HG03460 (cell line): ENCODE results near the gene NR2C2.
"Not testable (repeated sequence)": the region's sequence is repeated elsewhere in the genome, so short reads cannot be mapped to it uniquely, and the experiment has no call there.

ENCODE experiments used
- ATAC-seq: cut with Tn5 transposase; IDR thresholded peaks from one replicate; pipeline ENCODE4 v1.9.1; 2021; ENCODE audit not compliant: unreplicated experiment

The NR2C2 gene

DNA sequence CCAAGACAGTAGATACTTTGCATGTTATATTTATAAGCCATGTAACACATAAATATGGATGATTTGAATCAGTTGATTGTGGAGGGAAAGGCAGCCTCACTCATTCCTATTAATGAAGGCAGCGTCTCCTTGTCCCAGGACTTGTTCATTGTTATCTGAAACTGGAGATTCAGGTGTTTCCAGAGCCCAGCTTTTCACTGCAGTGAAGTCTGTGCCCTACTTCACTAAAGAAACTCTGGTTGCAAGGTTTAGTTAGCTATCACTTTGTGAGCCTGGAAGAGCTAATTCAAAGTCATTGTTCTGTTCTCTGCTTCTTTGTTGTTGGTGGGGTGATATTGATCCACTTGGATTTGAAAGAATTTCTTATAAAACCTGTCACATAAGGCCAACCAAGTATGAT lies 9.8 kb downstream of the NR2C2 start:
- ATAC-seq = no peak

DNA sequence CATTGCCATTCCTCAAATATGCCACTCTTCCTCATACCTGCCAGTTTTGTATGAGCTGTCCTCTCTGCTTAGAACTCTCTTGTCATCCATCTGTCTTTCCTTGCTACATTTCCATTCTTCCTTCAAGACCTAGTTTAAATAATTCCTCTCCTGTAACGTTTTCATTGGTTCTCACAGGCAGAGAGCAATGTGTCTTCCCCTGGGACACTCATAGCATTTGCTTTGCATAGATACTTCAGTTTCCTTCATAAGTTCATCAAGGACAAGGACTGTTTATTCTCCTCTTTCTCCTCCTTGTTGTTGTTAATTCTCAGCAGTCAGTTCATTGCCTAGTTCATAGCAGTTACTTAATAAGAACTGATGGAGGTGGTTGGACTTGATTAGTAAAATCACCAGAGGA lies 10.5 kb downstream of the NR2C2 start:
- no peak for ATAC-seq

DNA sequence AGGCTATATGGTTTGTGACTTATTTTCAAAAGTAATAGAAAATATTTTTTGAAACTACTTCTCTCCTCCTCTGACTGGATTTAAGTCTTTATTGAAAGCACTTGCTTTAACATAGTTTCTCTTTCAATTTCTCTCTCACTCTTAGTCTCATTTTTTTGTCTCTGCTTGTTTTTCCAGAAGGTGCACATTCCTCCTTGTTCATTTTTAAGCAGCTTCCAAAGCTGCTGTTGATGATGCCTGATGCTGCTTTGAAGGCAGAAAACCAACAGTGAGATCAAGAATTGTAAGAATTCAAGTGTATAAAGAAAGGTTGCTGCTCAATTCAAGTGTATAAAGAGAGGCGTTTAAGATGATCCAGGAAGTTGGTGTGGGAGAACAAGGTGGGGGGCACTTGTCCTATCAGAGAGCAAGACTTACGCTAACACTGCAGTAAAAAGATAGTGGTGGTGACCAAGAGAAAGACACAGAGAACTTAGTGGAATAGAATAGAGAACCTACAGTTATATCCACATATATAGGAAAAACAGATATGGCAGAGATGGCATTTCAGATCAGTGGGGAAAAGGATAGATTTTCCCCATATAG lies 12.1 kb downstream of the NR2C2 start:
- peak; percentile 53 for ATAC-seq

DNA sequence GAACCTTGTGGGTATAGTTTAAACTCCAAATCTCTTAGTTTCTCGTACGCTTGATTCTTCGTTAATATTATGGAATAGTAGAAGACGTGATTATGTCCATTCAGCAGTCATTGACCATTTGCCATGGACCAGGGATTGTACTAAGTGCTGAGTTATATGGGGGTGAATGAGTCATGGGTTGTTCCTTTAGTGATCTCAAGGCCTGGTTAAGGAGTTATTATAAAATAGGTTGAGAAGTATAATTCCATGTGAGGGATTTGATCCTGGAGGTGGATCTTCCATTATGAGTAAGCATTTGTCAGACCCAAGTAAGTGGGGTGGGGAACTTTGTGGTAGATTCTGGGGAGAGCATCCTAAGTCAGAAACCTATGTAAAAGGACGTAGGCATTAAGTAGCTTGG lies 15.4 kb downstream of the NR2C2 start:
- no peak for ATAC-seq

DNA sequence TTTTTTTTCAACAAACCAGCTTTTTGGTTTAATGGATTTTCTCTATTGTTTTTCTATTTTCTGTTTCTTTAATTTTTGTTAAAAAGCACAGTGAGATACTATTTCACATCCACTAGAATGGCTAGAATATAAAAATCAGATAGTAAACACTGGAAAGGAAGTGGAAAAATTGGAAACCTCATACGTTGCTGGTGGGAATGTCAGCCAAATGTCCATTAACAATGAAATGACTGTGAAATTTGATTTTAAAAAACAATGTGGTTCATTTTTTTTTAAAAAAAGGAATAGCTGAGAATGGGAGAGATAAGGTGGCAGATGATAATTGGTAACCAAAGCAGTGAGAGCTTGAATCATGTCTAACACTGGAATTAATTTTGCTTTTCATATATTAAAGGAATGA lies 19.9 kb downstream of the NR2C2 start:
- no peak for ATAC-seq

DNA sequence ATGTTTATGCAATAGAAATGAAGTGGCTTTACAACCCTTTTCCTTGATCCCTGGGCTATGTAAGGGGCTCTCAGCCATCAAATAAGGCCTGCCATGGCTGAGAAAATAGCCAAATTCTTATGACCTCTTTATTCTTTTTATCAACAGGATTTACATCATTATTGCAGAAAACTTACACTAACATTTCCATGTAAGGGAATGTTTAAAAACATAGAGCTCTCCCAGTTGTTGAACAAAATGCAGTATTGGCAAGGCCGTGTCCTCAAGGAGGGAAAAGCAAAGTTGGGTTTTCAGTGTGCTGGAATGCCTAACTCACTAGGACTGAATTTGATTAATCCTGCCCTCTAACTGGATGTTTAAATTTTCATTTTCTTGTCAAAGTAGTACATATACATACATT lies 22.3 kb downstream of the NR2C2 start:
- ATAC-seq = no peak

DNA sequence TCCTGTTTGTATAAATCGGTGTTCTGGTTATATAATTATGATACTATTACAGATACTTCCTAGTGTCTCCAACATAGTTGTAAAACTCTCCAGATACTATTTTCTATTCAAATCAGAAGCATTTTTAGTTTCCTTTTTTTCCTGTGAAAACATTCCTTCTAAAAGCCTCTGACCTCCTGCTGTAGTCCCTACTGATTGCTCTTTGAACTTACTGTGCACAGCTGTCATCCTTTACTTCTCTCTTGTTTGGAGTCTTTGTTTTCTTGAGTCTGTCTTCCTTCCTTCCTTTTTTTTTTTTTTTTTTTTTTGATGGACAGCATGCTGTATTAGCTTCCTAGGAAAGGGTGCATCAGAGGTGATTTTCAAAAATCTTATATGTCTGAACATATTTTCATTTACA lies 28.9 kb downstream of the NR2C2 start:
- no peak for ATAC-seq

DNA sequence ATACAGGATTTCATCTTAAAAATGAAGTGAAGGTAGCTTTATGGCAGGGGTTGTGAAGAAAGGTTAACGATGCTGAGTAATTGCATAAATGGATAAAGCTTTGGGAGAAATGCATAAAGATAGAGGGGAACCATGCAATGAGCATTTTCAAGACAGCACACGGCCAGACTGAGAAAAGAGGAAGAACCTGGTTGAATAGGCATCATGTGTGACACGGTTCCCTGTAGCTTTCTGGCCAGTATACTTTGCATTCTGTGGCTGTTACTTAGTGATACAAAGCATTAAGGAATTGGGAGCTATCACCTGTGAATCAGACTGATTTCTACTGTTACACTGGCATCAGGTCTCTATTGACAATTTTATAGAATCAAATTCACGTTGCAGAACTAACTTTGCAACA lies 33.3 kb downstream of the NR2C2 start:
- no peak for ATAC-seq

DNA sequence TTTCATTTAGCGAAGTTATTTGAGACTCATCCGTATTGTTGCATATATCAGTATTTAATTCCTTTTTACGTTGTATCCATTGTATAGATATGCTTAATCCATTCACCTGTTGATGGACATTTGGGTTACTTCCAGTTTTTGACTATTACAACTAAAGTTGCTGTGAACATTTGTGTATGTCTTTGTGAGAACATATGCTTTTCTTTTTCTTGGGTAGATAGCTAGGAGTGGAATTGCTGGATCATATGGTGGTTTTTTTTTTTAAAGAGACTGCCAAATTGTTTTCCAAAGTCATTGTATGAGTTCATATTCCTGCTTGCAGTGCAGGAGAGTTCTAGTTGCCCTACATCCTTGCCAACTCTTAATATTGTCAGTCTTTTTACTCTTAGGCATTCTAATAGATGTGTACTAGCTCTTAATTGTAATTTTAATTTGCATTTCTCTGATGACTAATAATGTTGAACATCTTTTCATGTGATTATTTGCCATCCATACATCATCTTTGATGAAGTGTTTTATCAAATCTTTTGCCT lies 37.3 kb downstream of the NR2C2 start:
- no peak for ATAC-seq

DNA sequence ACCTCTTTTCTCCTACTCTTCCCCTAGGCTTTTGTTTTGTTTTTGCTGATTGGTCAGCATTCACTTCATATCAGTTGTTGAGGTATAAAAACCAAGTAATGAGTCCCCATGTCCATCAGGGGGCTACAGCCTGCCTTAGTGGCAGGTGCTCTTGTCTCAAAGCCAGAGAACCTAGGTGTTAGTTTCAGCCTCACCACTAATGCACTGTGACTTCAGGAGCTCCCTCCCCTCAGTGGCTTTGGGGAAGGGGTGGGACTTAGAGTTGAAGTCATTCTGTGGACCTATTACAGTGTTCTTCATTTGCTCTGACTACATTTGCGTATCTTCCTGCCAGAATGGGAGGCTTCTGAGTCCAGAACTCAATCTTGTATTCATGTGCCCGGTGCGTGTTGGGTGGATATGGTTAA lies 41.6 kb downstream of the NR2C2 start:
- ATAC-seq = peak; percentile 99

DNA sequence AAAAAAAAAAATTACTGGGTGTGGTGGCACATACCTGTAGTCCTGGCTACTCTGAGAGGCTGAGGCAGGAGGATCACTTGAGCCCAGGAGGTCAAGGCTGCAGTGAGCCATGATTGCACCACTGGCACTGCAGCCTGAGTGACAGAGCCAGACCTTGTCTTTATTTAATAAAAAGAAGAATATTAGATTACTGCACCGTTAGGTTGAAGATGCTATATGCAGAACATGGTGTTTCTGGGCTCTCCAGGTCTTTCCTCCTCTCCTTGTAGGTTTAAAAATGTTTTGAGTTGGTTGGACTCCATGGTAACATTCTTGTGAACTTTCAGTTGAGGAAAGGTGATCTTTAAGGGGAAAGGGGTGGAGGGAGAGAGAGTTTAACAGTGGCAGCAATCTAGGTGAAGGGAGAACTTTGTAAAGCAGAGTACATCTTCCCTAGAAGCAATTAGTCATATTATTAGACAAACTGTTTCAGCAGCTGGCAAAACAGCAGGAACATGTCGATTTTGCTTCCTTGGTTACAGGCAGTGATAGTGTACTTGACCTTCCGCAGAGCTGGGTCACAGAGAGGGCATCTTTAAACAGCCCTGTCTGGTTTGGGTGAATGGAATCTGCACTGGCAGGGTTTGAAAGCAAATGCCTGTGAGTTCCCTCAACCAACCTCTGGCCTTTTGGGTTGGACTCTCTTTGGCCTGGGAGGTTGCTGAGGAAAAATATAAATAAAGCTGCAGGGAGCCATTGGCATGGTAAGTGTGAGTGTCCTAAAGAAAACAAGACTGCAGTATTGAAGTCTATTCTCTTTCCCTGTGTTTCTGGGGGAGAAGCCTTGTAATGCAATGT lies 42.8 kb downstream of the NR2C2 start:
- no peak for ATAC-seq

DNA sequence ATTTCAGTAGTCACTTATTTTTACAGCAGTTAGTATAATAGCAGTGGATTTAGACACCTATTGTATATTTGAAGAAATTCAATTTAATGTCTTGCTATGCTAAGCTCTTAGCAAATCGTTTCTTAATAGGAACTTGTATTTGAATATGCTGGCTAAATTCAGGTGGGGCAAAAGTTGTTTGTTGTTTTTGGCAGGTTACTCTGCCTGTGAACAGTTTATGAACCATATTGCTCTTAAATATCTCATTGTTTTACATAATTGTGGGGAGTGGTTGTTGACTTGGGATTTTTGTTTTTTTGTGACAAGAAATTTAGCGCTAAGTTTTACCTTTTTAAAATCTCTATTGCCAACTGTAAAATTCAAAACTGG lies 43.4 kb downstream of the NR2C2 start:
- no peak for ATAC-seq

DNA sequence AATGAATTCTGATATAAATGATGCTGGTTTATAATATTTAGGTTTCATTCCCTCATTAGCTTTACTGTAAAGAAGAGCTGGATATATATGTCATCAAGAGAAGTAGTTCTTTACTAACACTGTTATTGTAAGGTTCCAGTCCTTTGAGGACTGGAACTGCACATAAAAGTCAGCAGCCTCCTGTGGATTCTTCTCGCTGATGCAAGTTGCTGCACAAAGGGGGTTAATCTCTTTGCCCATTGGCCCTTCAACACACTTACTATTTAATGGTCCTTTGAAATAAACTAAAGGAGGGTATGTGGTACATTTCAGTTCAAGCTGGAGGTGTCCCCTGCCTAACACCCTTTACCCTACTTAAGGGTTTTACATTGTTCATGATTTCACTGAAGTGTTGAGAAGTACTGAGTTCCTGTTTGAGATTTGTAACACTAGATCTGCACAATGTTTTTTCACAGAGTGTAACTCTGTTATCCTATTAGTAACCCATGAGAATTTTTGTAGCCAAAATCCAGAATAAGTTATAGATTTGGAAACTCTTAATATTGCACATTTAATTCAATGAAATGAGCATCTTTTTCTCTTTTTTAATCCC lies 43.9 kb downstream of the NR2C2 start:
- ATAC-seq = no peak

DNA sequence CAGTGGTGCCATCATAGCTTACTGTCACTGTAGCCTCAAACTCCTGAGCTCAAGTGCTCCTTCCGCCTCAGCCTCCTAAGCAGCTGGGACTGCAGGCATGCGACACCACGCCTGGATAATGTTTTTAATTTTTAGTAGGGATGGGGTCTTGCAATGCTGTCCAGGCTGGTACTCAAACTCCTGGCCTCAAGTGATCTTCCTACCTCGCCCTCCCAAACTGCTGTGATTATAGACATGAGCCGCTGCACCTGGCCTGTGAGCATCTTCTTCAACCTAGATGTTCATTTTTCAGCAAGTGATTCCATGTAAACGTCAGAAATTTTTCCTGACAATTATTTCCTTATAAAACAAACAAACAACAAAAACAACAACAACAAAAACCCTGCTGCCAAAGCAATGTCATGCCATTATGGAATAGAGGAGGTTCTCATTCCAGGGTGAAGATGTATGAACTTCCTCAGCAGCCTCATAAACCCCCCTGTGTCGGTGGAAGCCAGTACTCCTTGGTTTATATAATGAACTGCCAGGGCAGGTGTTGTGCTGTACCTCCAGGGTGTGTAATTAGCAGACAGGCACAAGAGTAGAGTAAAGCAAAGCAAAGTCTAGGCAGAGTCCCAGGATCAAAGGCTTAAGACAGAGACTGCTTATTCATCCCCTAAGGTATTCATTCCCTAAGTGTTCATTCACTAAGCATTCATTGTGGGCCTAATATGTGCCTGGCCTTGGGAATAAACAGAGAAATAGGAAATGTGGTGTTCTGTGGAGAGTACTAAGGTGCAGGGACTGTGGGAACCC lies 44.6 kb downstream of the NR2C2 start:
- no peak for ATAC-seq

DNA sequence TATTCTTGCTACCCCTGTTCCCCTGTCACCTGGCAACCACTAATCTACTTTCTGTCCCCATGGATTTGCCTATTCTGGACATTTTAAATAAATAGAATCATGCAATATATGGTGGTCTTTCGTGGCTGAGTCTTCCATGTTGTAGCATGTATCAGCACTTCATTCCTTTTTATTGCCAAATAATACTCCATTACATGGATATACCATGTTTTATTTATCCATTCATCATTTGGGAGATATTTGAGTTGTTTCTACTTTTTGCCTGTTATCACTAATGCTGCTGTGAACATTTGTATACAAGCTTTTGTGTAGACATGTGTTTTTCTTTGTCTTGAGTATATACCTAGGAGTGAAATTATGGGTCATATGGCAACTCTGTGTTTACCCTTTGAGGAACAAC lies 50.6 kb downstream of the NR2C2 start:
- no peak for ATAC-seq

DNA sequence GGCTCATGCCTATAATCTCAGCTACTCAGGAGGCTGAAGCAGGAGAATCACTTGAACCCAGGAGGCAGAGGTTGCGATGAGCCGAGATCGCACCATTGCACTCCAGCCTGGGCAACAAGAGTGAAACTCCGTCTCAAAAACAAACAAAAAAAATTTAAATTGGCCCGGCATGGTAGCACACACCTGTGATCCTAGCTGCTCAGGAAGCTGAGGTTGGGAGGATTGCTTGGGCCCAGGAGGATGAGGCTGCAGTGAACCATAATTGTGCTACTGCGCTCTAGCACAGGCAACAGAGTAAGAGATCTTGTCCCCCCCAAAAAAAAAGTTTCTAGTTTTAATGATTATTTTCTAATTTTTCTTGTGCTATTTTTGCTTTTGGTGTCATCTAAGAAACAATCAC lies 51.8 kb downstream of the NR2C2 start:
- not testable (repeated sequence) for ATAC-seq

DNA sequence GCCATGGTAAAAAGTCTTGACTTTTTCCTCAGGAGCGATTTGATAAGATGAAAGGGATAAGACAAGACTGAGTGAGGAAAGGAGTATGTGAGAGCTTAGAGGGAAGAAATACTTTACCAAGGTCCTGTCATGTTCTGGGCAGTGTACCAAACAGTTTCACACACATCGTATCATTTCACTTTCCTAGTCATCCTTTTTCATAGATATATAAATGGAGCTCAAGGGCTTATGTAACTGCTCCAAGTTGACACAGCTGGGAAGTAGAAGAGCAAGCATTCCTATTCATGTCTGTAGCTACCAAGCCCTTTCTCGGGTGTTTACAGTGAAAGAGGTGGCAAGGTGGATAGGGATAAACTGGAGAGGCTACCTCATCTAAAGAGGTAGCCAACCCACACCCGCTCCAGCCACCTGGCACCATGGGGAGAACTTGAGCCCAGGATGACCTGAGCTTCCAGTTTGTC lies 60.3 kb downstream of the NR2C2 start:
- ATAC-seq = no peak

DNA sequence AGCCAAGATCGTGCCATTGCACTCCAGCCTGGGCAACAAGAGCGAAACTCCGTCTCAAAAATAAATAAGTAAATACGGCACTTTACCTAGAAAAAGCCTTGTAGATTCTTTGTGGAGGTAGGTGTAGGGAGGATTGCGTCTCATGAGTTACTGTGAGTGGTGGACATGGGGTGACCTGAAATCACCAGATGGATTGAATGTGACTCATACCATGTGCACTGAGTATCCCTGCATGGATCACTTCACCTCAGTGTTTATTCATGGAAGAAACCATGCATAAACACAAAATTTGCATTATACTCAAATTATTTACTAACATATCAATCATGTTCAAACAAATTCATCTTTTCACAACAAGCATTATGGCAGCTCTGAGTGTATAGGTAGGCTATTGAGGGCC lies 61.8 kb downstream of the NR2C2 start:
- ATAC-seq = no peak

DNA sequence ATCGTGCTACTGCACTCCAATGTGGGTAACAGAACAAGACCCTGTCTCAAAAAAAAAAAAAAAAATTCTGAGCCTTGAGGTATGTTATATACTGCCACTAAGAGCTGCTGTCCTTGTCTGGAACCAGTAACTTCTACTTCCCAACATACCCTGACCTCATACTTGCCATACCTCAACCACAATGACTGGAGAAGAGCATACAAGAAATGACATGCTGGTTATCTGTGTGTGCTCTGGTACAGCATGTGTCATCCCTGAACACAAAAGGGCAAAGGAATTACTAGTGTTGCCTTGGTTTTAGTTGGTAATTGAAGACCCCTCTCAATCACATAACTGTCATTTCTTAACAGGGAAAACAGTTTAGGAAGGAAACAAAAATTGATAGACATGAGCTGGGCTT lies 63.3 kb downstream of the NR2C2 start:
- no peak for ATAC-seq

DNA sequence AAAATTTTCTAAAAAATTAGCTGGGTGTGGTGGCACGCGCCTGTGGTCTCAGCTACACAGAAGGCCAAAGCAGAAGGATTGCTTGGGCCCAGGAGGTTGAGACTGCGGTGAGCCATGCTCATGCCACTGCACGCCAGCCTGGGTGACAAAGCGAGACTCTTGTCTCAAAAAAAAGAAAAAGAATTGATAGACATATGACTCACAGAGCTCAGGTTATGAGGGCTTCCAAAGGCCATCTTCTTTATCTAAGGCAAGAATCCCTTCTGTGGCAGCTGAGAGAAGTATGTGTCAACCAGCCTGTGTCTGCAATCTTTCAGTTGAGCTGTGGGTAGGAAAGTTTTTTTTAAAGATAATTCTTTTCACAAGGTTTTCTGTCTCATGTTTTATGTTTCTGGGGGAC lies 63.8 kb downstream of the NR2C2 start:
- ATAC-seq = no peak

DNA sequence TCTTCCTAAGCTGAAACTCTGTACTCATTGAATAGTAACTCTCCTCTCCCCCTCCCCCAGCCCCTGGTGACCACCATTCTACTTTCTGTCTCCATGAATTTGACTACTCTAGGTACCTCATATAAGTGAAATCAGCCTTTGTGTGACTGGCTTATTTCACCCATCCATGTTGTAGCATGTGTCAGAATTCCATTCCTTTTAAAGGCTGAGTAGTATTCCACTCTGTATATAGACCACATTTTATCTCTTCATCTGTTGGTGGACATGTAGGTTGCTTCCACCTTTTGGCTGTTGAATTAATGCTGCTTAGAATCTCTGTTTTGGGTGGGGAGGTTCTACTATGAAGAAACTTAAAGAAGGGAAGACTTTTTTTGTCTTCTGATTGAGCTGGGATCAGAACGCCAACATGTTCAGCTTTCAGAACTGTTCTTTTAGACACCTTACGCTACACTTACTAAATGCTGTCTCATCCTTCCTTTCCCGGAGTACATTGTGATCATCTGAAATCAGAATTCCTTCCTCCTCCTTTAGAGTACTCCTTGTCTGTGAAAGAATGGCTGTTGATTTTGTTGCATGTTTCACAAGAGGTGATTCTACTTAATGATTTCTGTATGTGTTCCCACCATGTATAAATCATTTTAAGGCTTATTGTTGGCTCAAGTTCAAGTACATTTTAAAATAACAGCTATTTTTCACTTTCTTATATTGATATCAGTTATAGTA lies 67.4 kb downstream of the NR2C2 start:
- ATAC-seq = no peak
